Lower leg skin (tissue), 4 donors: Measurements from ENCODE around the gene NTM. TPM values are rescaled to one million over a fixed set of nuclear protein-coding genes. Genes with fewer than 3 reads are reported as not detected.
"Not testable (repeated sequence)": the region's sequence is repeated elsewhere in the genome, so short reads cannot be mapped to it uniquely, and the experiment has no call there.

Experiments used
- DNase-seq, 2 donors: peaks; one replicate each; pipeline ENCODE4 v3.0.0-alpha.2; 2019; ENCODE audit warnings: low spot score in 2 of 2
- H3K4me3 ChIP-seq: fragments of 200-600 bp; sonication (generic); 2 replicates; pipeline ENCODE4 v1.5.1; 2017; ENCODE audit warnings: mild to moderate bottlenecking, low read depth; ENCODE audit not compliant: poor library complexity, severe bottlenecking
- CTCF ChIP-seq, 3 donors: fragments of 450-650 bp; IDR thresholded peaks; one replicate each; pipeline ENCODE4 v1.5.1; 2016; ENCODE audit warnings: antibody characterized with exemption in 3 of 3, mild to moderate bottlenecking in 3 of 3, moderate library complexity in 2 of 3
- POLR2A ChIP-seq, 2 donors: fragments of 450-650 bp; IDR thresholded peaks; one replicate each; pipeline ENCODE4 v1.6.1; 2016 to 2017; ENCODE audit warnings: antibody characterized with exemption in 2 of 2, mild to moderate bottlenecking in 1 of 2, moderate library complexity in 1 of 2
- WGBS, 2 donors: methylation state at CpG; one replicate each; pipeline ENCODE4 v1.1.5; 2018; 5-methylcytosine and 5-hydroxymethylcytosine counted together
- intact Hi-C: fragments of 100-400 bp; cut with DNase I; formaldehyde crosslinking; loops from one replicate; pipeline ENCODE4 v1.15.0; 2023; ENCODE audit warnings: low total_unique reads
- total RNA-seq, 4 donors: library from RNA; depleted of rRNA; stranded (reverse); fragments of >200 nt; gene quantifications; one replicate each; pipeline ENCODE4 v1.1.0, GENCODE V29; 2016

NTM gene
- total RNA-seq, 4 donors from 2014 or later = 2.8 to 5.7 (median 4.9) TPM

- 76% methylated on average over 13 of the region's 13 CpGs for WGBS, 2 donors
- DNase-seq = no peak
- H3K4me3 ChIP-seq = no peak overlapping the region
- intact Hi-C loops = loop anchor here (10.0 kb wide), 1 partner anchor 614 kb away; no protein-coding TSS in a partner anchor
- TF ChIP-seq CTCF (IDR thresholded peaks at IDR 0.05) (no peak), POLR2A (IDR thresholded peaks at IDR 0.05) (no peak)
Observed at GRCh38 chr11:131678658-131679340, 308.4 kb downstream of the NTM start.

DNA sequence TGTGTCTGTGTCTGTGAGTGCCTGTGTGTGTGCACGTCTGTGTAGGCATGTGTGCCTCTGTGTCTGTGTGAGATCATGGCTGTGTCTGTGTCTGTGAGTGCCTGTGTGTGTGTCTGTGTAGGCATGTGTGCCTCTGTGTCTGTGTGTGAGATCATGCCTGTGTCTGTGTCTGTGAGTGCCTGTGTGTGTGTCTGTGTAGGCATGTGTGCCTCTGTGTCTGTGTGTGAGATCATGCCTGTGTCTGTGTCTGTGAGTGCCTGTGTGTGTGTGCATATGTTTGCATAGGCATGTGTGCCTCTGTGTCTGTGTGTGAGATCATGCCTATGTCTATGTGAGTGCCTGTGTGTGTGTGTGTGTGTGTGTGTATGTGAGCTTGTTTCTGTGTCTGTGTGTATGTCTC is 310.0 kb downstream of the NTM start:
- WGBS, 2 donors = 17 to 80% methylated on average over 1 of the region's 1 CpG
- DNase-seq, intact Hi-C loops, H3K4me3 ChIP-seq: not testable (repeated sequence)

- intact Hi-C loops = no loop called here
- peak in 1 of 2 donors; percentile 43 for DNase-seq
- 42 to 51% methylated on average over 6 to 9 of the region's 9 CpGs for WGBS, 2 donors
- H3K4me3 ChIP-seq = no peak overlapping the region
- TF ChIP-seq POLR2A (IDR thresholded peaks at IDR 0.05) = no peak
- no peak for TF ChIP-seq CTCF (IDR thresholded peaks at IDR 0.05)
Observed at GRCh38 chr11:131681920-131682319, 311.5 kb downstream of the NTM start.

DNA sequence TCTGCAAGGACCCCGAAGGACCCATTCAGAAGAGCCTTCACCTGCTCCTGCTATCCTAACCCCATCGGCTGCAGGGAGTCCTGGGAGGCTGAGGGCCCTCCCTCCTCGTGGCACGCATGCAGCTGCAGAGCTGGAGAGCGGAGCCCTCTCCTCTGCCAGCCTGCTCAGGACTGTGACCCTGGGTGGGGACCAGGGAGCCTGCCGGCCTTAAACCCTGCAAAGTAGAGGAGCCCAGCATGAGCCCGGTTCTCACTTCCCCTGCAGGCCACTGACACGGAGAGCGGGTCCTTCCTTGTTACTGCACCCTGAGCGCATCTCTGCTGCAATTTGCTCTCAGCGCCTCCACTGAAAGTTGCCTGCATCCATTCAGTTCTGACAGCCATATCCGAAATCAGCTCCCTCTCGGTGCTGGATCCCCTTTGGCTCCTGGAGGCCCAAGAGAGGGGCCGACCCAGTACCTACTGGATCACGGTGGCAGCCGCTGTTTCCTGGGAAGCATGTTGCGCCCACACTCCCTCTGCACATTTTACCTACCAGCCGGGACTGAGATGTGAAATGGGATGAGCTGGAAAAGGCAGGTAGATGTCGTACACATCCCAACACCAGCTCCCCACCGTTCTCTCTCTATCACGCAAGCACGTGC is 312.1 kb downstream of the NTM start:
- no peak overlapping the region for H3K4me3 ChIP-seq
- TF ChIP-seq POLR2A (IDR thresholded peaks at IDR 0.05) (no peak), CTCF (IDR thresholded peaks at IDR 0.05) (no peak)
- 79 to 83% methylated on average over 21 to 22 of the region's 22 CpGs for WGBS, 2 donors
- DNase-seq = peak in 1 of 2 donors; percentile 50
- intact Hi-C loops = no loop called here

- WGBS, 2 donors = 83 to 84% methylated on average over 5 of the region's 5 CpGs
- no peak overlapping the region for H3K4me3 ChIP-seq
- intact Hi-C loops = no loop called here
- no peak for TF ChIP-seq POLR2A (IDR thresholded peaks at IDR 0.05)
- TF ChIP-seq CTCF (IDR thresholded peaks at IDR 0.05) = no peak
- DNase-seq = no peak
Observed at GRCh38 chr11:131683131-131683530, 312.7 kb downstream of the NTM start.

GRCh38 chr11:131683666-131684065 is 313.3 kb downstream of the NTM start:
- H3K4me3 ChIP-seq = no peak overlapping the region
- 83 to 87% methylated on average over 11 of the region's 11 CpGs for WGBS, 2 donors
- DNase-seq = peak in 1 of 2 donors; percentile 34
- intact Hi-C loops = no loop called here
- TF ChIP-seq CTCF (IDR thresholded peaks at IDR 0.05) (no peak), POLR2A (IDR thresholded peaks at IDR 0.05) (no peak)
